NCI-H1436 treated with DMSO at 0.1 percent for 48 hours (cell line): ENCODE data around the gene NR6A1.

Experiments used
- DNase-seq: peaks from one replicate; lab custom pipeline; 2025; lab: John Stamatoyannopoulos, UW

The NR6A1 gene

DNA sequence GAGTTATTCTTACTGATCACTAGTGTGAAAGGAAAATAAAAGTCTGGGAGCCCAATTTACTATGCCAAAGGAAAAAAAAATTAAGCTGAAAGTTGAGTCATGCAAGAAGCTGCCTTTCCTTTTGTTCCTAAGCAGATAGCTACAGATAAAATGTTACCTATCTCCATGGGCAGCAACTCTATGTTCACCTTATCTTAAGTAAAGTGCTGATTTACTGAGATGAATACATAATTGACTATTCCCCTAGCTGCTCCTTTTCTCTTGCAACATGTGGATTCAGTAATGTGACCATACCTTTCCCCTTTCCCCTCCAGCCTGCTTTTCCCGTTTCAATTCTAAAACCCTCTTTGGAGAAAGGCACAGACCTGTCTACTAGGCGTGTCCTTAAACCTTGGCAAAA, 201.2 kb downstream of the NR6A1 start:
- DNase-seq: no peak

DNA sequence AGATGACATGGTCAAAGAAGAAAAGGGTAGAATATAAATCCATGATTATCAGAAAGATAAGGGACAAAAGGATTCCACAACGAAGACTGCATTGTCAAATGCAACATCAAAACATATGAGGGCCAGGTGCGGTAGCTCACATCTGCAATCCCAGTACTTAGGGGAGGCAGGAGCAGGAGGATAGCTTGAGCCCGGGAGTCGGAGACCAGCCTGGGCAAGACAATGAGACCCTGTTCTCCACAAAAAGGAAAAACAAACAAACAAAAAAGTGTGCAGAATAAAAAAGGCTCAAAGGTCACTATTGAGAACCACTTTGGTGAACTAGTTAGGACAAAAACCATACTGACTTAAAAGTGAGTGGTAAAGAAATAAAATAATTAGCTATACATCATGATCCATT, 203.7 kb downstream of the NR6A1 start:
- no peak for DNase-seq

DNA sequence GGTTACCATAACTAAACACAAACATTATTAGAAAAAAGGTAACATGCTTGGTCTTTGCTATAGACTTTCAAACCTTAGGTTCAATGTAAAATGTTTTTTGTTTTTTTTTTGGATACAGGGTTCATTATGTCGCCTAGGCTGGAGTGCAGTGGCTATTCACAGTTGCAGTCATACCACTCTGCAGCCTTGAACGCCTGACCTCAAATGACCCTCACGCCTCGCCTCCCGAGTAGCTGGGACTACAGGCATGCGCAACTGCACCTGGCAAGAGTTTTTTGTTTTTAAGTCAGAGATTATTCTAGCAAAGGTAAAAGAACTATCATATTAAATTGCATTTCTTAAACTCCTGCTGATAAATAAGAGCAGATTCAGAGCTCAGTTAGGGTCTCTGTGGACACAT, 208.8 kb downstream of the NR6A1 start:
- DNase-seq: no peak

- DNase-seq: no peak
Measured at GRCh38 chr9:124559871-124560270, 211.2 kb downstream of the NR6A1 start.

DNA sequence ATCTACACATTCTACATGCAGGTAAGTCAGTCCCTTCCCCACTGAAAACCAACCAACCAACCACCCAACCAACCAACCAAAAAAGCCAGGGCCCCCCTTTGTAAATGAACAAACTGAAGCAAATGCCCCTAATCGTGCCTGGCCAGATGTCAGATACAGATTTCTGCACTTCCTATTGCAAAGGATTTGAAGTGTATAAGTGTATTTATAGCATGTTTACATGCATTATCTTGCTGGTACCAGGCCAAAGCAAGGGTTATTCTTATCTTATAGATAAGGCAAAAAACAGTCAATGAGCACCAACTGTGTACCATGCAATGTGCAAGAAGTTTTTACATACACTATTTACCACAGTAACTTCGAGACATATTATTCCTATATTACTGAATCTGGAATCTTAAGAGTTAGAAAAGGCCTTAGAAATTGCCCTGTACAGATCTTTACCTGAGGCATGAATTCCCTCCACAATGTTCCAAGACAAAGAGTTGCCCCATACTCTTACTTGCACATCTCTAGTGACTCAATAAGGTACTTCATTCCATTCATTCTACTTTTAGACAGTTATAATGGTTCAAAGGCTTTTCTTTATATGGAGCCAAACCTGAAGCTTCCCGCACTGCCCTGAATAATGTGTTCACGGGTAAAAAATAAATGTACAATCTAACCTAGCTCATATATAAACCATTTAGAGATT, 212.2 kb downstream of the NR6A1 start:
- DNase-seq: no peak

GRCh38 chr9:124557895-124558294, 213.2 kb downstream of the NR6A1 start:
- no peak for DNase-seq

DNA sequence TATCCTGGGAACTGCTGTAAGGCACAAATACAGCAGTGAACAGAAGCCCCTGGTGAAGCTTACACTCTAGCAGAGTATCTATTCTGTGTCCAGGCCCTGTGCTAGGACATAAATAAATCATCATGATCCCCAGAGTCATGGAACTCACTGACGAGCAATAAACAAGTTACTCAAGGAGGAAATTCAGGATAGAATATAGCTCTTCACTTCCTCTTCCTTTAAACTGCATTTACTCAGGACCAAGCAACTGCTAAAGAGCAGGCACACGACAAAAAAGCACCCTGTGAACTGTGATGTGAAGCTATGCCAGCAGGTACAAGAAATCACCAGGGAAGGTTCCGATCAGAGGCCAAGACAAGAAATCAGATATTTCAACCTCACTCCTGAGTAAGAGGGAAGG, 216.1 kb downstream of the NR6A1 start:
- DNase-seq: no peak

DNA sequence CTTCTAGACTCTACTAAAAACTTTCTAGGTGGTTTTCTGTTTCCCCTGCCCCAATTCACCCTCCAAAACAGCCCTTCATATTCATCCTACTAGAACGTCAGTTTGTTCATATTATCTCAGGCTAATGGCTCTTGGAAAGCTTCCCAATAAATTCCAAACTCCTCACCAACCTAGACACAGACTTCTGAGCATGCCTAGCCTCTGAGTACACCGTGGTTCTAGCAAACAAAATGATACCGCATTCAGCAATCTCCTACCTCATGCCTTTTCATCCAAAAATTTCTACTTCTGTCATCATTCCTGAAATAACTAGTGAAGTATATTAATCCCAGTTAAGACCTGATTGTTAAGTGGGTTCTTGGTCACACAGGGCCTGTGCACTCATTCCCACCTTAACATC, 217.4 kb downstream of the NR6A1 start:
- DNase-seq: no peak

- no peak for DNase-seq
Measured at GRCh38 chr9:124552273-124552605, 218.9 kb downstream of the NR6A1 start.

GRCh38 chr9:124551472-124552272, 219.4 kb downstream of the NR6A1 start:
- DNase-seq: no peak

DNA sequence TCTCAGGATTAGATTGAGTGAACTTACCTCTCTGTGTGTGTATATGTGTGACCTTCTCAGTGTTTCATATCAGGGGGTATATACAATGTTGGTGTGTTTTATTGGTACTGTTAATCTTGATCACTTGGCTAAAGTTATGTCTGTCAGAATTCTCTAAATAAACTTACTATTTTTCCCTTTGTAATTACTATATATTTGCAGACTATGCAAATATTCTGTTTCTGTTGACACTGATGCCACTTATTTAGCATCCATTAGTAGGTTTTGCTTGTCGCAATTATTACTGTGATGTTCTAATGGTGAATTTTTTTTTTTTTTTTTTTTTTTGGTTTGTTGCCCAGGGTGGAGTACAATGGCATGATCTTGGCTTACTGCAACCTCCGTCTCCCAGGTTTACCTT, 221.0 kb downstream of the NR6A1 start:
- no peak for DNase-seq

DNA sequence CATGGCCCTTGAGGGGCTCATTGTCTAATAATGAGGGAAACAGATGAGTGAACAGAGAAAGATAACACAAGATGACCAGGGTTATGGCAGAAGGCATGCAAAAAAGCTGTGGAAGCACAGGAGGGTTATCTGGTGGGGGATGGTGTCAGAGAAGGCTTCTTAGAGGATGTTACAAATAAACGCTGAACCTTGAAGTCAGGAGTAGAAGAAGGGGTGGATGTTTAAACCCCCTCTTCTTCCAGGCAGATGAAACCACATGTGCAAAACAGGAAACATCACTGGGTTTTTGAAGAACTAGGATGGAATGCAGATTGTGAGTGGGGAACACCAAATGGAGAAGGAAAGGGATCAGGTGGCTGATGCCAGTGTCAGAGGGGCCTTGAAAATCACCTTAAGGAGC, 222.1 kb downstream of the NR6A1 start:
- DNase-seq: no peak

GRCh38 chr9:124544535-124544934, 226.6 kb downstream of the NR6A1 start:
- no peak for DNase-seq

- DNase-seq: no peak
Measured at GRCh38 chr9:124541824-124542223, 229.3 kb downstream of the NR6A1 start.

GRCh38 chr9:124537926-124538325, 233.2 kb downstream of the NR6A1 start:
- DNase-seq: no peak

- DNase-seq: no peak
Measured at GRCh38 chr9:124535846-124536245, 235.3 kb downstream of the NR6A1 start.

- DNase-seq: no peak
Measured at GRCh38 chr9:124532897-124533296, 238.2 kb downstream of the NR6A1 start.

GRCh38 chr9:124531115-124531514, 240.0 kb downstream of the NR6A1 start:
- no peak for DNase-seq

DNA sequence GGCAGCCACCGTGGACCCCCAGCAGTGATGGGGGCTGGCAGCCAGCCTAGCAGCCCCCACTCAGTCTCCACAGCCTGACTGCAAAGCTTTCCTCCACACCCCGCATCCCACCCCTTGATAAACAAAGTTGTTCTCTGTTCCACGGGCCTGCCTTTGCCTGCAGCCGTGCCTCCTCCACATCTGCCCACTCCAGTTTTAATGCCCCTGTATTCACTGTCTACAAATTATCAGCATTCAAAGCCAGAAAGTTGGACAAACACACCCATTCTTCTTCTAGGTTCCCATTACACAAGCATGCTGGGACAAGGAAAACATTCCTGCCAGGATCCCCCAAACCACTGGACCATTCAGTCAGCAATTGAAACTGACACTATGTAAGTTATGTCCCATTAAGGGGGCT, 240.9 kb downstream of the NR6A1 start:
- DNase-seq: no peak

DNA sequence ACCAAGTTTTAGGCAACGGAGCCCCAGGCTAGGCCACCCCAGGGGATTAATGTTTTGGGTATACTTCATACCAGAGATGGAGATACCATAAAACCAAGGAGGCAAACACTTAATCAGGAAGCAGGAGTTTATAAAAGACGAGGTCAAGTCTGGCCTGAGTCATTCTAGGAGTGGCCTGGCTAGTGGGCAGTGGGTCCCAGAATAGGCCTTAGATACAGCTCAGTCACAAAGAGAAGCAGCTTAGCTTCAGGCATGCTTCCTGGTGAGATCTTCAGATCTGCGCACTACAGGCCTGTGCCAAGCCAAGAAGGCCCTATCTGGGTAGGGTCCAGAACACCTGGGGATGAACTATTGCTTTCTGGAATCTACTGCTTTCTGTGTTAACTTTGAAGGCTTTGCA, 243.3 kb downstream of the NR6A1 start:
- DNase-seq: no peak

GRCh38 chr9:124526174-124526573, 244.9 kb downstream of the NR6A1 start:
- no peak for DNase-seq

DNA sequence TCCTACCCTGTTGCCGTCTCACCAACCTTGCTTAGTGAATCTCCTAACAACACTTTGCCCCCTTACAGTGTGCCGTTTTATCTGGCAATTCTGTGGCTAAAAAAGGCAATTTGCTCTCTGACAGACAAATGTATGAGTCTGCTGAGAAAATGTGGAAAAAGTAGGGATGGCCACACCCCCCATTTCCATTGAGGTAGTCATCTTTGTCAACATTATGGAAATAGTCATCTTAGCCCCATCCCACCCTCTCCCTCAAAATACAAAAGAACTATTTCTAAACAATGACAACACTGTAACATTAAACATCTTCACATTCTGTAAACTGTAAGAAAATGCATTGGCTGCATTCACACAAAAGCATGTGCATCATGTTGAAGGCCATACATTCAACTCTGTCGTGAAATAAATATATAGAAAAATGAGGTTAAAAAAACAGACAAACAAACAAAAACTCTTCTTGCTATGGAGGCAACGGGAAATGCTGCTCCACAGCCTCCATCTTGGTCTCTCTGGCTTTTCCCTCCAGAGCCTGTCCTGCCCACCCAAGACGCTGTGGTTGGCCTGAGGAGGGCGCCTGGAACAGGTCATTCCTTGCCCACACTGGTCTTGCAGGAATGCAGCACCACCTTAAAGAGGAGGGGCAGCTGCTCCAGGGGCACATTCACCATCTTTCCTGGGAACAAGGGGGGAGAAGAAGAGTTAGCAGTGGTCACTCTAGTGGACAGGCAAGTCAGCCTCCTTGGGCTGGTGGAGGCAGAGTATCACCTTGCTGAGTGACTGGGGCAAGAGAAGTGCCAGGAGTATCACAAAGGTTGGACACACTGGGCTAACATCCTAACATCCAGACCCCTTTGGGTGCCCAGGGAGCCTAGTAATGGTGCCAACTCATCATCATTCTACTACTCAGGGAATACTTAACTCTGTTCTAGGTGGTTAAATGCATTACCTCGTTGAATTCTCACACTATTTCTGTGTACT, 248.7 kb downstream of the NR6A1 start:
- DNase-seq: no peak

DNA sequence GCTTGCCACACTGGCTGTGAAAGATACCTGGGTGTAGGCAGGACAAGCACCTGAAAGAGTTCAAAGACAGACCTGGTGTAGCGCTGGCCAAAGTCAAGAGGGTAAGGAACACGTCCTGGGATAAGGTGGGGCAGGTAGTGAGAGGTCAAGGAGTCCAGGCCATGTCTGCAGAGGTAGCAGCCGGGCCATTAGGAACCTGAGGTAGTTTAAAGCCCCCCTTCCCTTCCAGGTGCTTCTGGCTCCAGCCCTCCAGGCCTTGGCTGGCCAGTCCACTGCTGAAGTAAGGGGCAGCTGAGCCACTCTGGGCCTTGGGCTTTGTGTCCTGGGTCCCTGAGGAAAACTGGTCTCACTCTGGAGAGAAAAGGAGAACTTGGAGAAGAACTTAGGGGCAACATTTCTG, 250.0 kb downstream of the NR6A1 start:
- no peak for DNase-seq
